Loucy (cell line): ENCODE data around the gene PHYKPL.

Experiments used
- H2AFZ ChIP-seq: fragments of 200-600 bp; sonication (generic); 2 replicates; pipeline ENCODE4 v1.6.0; 2016; ENCODE audit warnings: antibody characterized with exemption, mild to moderate bottlenecking, low read length, moderate library complexity
- H3F3A ChIP-seq: fragments of 200-600 bp; 2 replicates; pipeline ENCODE4 v1.6.0; 2016; ENCODE audit warnings: antibody characterized with exemption, low read depth, mild to moderate bottlenecking
- H3K27me3 ChIP-seq: fragments of 200-600 bp; sonication (generic); 2 replicates; pipeline ENCODE4 v1.6.1; 2014; ENCODE audit warnings: low read length, mild to moderate bottlenecking; ENCODE audit not compliant: insufficient read depth, poor library complexity, severe bottlenecking
- H3K36me3 ChIP-seq: fragments of 200-600 bp; sonication (generic); 2 replicates; pipeline ENCODE4 v1.6.1; 2016; ENCODE audit warnings: low read length; ENCODE audit not compliant: insufficient read depth
- H3K4me1 ChIP-seq: fragments of 200-600 bp; sonication (generic); 2 replicates; pipeline ENCODE4 v1.5.1; 2014; ENCODE audit warnings: low read length, mild to moderate bottlenecking; ENCODE audit not compliant: insufficient read depth, poor library complexity, severe bottlenecking
- H3K4me2 ChIP-seq: fragments of 200-600 bp; sonication (generic); 2 replicates; pipeline ENCODE4 v1.6.0; 2014; ENCODE audit warnings: antibody characterized with exemption, low read length, low read depth, mild to moderate bottlenecking; ENCODE audit not compliant: poor library complexity, severe bottlenecking
- H3K4me3 ChIP-seq: fragments of 200-600 bp; sonication (generic); 2 replicates; pipeline ENCODE4 v1.5.1; 2014; ENCODE audit warnings: low read length, mild to moderate bottlenecking, mixed read lengths; ENCODE audit not compliant: poor library complexity, severe bottlenecking
- H3K79me2 ChIP-seq: fragments of 200-600 bp; sonication (generic); 2 replicates; pipeline ENCODE4 v1.6.1; 2014; ENCODE audit warnings: low read length; ENCODE audit not compliant: insufficient read depth
- H3K9ac ChIP-seq: fragments of 200-600 bp; sonication (generic); 2 replicates; pipeline ENCODE4 v1.6.0; 2014; ENCODE audit warnings: mild to moderate bottlenecking, low read depth, low read length, moderate library complexity; ENCODE audit not compliant: poor library complexity, severe bottlenecking
- H3K9me2 ChIP-seq: fragments of 200-600 bp; sonication (generic); replicated peaks from 2 replicates; pipeline ENCODE4 v1.6.1; 2016; ENCODE audit warnings: low read depth, low read length, mixed read lengths
- H3K9me3 ChIP-seq: fragments of 200-600 bp; sonication (generic); 2 replicates; pipeline ENCODE4 v1.6.1; 2014; ENCODE audit warnings: mild to moderate bottlenecking, antibody characterized with exemption, low read length, low read depth; ENCODE audit not compliant: insufficient read depth
- H4K20me1 ChIP-seq: fragments of 200-600 bp; sonication (generic); 2 replicates; pipeline ENCODE4 v1.6.0; 2014; ENCODE audit warnings: antibody characterized with exemption, low read length, mild to moderate bottlenecking; ENCODE audit not compliant: insufficient read depth, poor library complexity, severe bottlenecking
- EZH2phosphoT487 ChIP-seq: fragments of 200-600 bp; IDR thresholded peaks from 2 replicates; pipeline ENCODE4 v1.6.1; 2018; ENCODE audit warnings: antibody characterized with exemption, mild to moderate bottlenecking, moderate library complexity, borderline replicate concordance
- TF ChIP-seq, protein P1 (sequence below): fragments of 200-600 bp; sonication (generic); conservative IDR thresholded peaks from 2 replicates; pipeline ENCODE4 v1.5.1; 2014; ENCODE audit warnings: mild to moderate bottlenecking, antibody characterized with exemption, low read length

PHYKPL gene

DNA sequence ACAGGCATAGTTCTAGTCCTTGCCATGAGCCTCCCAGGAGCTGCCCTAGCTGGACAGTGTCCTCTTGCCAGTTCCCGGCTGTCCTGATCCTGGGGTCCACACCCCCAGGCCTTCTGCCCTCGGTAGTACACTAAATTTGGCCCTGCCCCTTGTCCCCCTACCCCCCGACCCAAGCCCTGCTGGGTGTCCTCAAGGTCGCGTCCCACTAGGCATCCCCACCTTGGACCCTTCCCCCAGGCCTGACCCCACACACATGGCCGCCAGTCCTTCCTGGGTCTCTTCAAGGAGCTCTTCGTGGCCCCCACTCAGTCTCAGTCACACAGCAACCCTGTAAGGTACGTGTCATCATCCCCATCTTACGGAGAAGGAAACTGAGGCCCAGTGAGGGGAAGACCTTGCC is 40.0 kb upstream of the PHYKPL start:
- H3F3A ChIP-seq = no peaks in the 10 kb centered on the region
- H3K27me3 ChIP-seq = no peaks in the 10 kb centered on the region
- no peaks in the 10 kb centered on the region for H3K79me2 ChIP-seq
- H4K20me1 ChIP-seq = no peaks in the 10 kb centered on the region
- TF ChIP-seq, protein P1, sequence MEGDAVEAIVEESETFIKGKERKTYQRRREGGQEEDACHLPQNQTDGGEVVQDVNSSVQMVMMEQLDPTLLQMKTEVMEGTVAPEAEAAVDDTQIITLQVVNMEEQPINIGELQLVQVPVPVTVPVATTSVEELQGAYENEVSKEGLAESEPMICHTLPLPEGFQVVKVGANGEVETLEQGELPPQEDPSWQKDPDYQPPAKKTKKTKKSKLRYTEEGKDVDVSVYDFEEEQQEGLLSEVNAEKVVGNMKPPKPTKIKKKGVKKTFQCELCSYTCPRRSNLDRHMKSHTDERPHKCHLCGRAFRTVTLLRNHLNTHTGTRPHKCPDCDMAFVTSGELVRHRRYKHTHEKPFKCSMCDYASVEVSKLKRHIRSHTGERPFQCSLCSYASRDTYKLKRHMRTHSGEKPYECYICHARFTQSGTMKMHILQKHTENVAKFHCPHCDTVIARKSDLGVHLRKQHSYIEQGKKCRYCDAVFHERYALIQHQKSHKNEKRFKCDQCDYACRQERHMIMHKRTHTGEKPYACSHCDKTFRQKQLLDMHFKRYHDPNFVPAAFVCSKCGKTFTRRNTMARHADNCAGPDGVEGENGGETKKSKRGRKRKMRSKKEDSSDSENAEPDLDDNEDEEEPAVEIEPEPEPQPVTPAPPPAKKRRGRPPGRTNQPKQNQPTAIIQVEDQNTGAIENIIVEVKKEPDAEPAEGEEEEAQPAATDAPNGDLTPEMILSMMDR = no peak
- TF ChIP-seq EZH2phosphoT487 = no peak
- no peak overlapping the region for H3K4me2 ChIP-seq
- no peaks in the 10 kb centered on the region for H3K4me1 ChIP-seq
- H3K36me3 ChIP-seq = no peaks in the 10 kb centered on the region
- H3K9ac ChIP-seq = no peak overlapping the region
- no peak overlapping the region for H3K4me3 ChIP-seq
- H3K9me2 ChIP-seq = no peaks in the 10 kb centered on the region
- no peaks in the 10 kb centered on the region for H3K9me3 ChIP-seq
- H2AFZ ChIP-seq = no peak overlapping the region

DNA sequence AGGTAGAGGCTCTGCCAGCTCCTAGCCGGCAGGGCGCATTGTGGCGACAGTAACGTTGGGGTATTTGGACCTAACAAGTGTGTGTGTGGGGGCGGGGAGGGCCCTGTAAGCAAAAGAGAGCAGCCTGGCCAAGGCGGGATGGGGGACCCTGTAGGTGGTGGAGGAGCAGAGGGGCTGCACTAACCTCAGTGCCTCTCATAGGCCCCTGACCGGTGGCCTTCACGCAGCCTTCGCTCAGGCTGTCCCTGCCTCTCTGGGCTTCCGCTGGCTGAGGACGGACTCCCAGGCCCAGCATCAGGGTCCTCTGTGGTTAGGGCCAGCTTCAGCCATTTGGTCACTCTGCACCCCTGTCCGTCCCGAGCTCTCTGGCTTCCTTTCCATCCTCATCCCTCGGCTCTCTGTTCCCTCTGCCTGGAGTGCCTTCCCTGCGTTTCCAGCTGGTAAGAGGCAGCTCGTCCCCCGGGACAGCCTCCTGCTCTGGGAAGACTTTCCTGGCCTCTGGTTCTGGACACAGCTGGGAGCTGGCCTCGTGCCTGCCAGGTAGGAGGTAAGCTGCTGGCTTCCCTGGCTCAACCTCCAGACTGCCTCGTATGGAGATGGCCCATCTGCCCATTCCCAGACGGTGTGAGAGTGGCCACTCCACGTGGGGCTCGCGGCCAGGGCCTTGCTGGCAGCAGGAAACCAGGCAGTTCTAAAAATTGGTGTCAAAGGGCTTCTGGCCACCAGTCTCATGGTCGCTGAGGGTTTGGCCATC is 39.3 kb upstream of the PHYKPL start:
- no peak overlapping the region for H3K4me3 ChIP-seq
- TF ChIP-seq, protein P1 = no peak
- no peak for TF ChIP-seq EZH2phosphoT487
- no peak overlapping the region for H3K4me2 ChIP-seq
- no peak overlapping the region for H3K9ac ChIP-seq
- H2AFZ ChIP-seq = no peak overlapping the region
- H3F3A ChIP-seq = no peaks in the 10 kb centered on the region
- H3K27me3 ChIP-seq = no peaks in the 10 kb centered on the region
- no peaks in the 10 kb centered on the region for H3K4me1 ChIP-seq
- H3K79me2 ChIP-seq = no peaks in the 10 kb centered on the region
- H3K36me3 ChIP-seq = no peaks in the 10 kb centered on the region
- no peaks in the 10 kb centered on the region for H3K9me2 ChIP-seq
- no peaks in the 10 kb centered on the region for H3K9me3 ChIP-seq
- no peaks in the 10 kb centered on the region for H4K20me1 ChIP-seq

DNA sequence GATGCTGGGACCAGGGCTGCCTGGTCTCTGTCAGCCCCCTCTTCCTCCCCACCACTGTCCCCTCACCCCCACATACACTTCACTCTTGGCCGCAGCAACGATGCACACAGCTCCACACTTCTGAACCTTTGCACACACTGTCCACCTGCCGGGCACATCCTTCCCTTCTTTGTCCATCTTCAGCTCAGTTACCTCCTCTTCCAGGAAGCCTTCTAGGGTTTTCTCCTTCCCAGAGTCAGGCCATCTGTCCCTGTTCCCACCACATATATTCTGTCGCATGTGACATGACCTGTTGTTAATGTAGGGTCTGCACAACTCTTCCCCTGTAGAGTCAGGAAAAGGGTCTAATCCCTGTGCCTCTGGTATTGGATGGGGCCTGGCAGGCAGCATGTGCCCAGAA is 38.6 kb upstream of the PHYKPL start:
- Histone ChIP-seq H3K36me3 (no peaks in the 10 kb centered on the region), H2AFZ (no peak overlapping the region), H3K4me2 (no peak overlapping the region), H3K4me1 (no peaks in the 10 kb centered on the region), H3K27me3 (no peaks in the 10 kb centered on the region), H3K4me3 (no peak overlapping the region), H3K9me3 (no peaks in the 10 kb centered on the region), H4K20me1 (no peaks in the 10 kb centered on the region), H3K9ac (no peak overlapping the region), H3F3A (no peaks in the 10 kb centered on the region), H3K9me2 (no peaks in the 10 kb centered on the region), H3K79me2 (no peaks in the 10 kb centered on the region)
- TF ChIP-seq, protein P1 = no peak
- no peak for TF ChIP-seq EZH2phosphoT487
